Activated naive CD8-positive, alpha-beta T cell treated with anti-CD3 and anti-CD28 coated beads, Interleukin-2, amount 50 U/mL, for 16 hours (primary cell): ENCODE measurements around the gene ZNF652.

Source experiments
- DNase-seq: peaks from one replicate; pipeline ENCODE4 v3.0.0-alpha.2; 2020; ENCODE audit warnings: low read depth, low spot score

ZNF652 gene

GRCh38 chr17:49359990-49360795 is 1.9 kb downstream of the ZNF652 start:
- no peak for DNase-seq

GRCh38 chr17:49358641-49359247 is 3.3 kb downstream of the ZNF652 start:
- DNase-seq: no peak

GRCh38 chr17:49357516-49357915 is 4.5 kb downstream of the ZNF652 start:
- DNase-seq: no peak

- no peak for DNase-seq
These were observed 5.7 kb downstream of the ZNF652 start for GRCh38 chr17:49356320-49356719.

- no peak for DNase-seq
These were observed 8.4 kb downstream of the ZNF652 start for GRCh38 chr17:49353607-49354006.

GRCh38 chr17:49352587-49353154 is 9.4 kb downstream of the ZNF652 start:
- no peak for DNase-seq

- DNase-seq: no peak
These were observed 10.4 kb downstream of the ZNF652 start for GRCh38 chr17:49351572-49352140.

- no peak for DNase-seq
These were observed 12.5 kb downstream of the ZNF652 start for GRCh38 chr17:49349541-49349940.

- no peak for DNase-seq
These were observed 17.1 kb downstream of the ZNF652 start for GRCh38 chr17:49344914-49345313.

- DNase-seq: no peak
These were observed 18.8 kb downstream of the ZNF652 start for GRCh38 chr17:49343273-49343672.

- no peak for DNase-seq
These were observed 19.5 kb downstream of the ZNF652 start for GRCh38 chr17:49342575-49342936.

- DNase-seq: no peak
These were observed 20.7 kb downstream of the ZNF652 start for GRCh38 chr17:49341356-49341755.

- DNase-seq: no peak
These were observed 22.7 kb downstream of the ZNF652 start for GRCh38 chr17:49339354-49339753.

GRCh38 chr17:49338883-49339282 is 23.2 kb downstream of the ZNF652 start:
- no peak for DNase-seq

GRCh38 chr17:49337884-49338283 is 24.2 kb downstream of the ZNF652 start:
- DNase-seq: no peak

- DNase-seq: no peak
These were observed 27.1 kb downstream of the ZNF652 start for GRCh38 chr17:49334744-49335512.

- DNase-seq: no peak
These were observed 28.2 kb downstream of the ZNF652 start for GRCh38 chr17:49333804-49334203.

GRCh38 chr17:49327835-49328784 is 33.9 kb downstream of the ZNF652 start:
- DNase-seq: no peak

GRCh38 chr17:49325980-49326379 is 36.1 kb downstream of the ZNF652 start:
- DNase-seq: no peak

- DNase-seq: no peak
These were observed 43.5 kb downstream of the ZNF652 start for GRCh38 chr17:49318435-49318965.
